ENCODE measurements around the gene SERHL2.
A peak's percentile ranks its signal among the peaks of the same experiment; 100 is the strongest.
"Not testable (repeated sequence)": the region's sequence is repeated elsewhere in the genome, so short reads cannot be mapped to it uniquely, and the experiment has no call there.

The SERHL2 gene

DNA sequence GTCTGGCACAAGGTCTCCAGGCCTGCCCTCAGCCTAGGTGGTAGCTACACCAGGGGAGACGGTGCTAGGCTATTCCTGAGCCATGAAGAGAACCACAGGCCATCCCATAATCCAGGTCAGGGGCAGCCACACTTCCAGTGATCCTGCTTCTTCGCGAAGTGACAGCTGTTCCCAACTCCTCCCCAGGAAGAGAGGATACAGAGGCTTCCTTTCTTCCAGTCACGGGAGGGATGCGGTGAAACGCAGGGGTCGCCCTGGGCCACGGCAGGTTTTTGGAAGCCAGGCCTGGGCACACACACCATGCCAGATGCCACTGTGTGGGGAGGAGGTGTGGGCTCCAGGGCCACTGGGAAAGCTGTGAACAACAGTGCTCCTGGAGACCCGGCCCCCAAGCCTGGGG is 23.4 kb downstream of the SERHL2 start:
- not testable (repeated sequence) for DNase-seq

DNA sequence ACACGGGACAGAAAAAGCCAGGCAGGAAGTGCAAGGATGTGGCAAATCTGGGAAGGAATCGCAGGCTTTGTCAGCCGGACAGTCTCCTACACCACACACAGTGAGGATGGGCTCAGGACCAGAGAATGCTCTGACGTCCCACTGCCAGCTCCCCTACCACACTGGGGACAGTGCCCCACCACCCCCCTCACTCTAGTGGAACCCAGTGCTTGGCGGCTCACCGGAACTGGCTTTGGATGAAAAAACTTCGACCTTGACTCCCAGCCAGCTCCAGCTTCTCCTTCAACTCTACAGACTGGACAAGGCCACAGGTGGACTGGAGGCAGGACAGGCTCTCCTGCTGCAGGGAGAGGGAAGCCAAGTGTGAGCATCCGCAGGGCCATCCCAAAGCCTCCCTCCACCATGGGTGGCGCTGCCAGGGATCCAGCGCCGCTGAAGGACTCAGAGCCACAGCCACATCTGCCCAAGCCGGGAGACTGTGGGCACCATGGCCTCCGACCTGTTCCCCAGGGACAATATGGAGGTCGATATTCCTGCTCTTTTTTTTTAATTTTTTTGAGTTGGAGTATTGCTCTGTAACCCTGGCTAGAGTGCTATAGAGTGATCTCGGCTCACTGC is 24.0 kb downstream of the SERHL2 start:
- DNase-seq = no peak

DNA sequence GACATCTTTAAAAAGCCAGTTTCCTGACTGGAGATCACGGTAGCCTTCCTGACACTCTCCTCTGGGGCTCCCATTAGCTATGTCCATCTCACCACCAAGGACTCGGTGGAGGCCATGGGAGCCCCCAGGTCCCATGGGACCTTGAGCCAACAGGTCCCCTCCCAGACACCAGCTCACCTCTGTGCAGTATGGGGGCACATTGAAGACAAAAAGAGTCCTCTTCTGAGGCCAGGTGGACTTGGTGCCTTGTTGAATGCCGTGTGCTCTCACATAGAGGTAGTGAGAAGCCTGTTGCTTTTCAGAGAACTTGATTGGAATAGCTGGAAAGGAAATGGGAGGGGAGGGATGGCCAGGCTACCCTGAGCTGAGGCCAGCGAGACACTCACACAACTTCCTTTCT is 26.3 kb downstream of the SERHL2 start:
- not testable (repeated sequence) for DNase-seq

DNA sequence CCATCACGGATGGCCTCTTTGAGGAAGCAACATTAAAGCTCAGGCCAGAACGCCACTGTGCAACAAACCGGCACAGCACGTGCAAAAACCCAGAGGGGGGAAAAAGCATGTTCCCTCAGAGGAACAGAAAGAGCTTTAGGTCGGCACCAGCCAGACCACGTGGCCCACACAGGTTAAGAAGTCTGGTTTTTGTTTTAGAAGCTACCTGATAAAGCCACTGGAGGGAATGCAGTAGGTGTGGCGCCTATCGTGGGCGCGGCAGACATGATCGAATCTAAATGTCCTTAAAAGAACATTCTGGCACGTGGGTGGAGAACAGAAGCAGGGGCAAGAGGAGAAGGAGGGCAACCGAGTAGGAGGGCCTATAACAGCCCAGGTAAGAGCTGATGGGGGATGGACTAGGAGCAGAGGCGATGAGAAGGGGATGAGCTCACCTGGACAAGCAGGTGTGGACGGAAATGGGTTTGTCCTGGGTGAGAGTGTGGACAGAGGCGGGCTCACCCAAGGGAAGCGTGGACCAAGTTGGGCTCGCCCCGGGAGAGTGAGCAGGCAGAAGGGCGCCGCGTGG is 27.5 kb downstream of the SERHL2 start:
- DNase-seq = not testable (repeated sequence)

DNA sequence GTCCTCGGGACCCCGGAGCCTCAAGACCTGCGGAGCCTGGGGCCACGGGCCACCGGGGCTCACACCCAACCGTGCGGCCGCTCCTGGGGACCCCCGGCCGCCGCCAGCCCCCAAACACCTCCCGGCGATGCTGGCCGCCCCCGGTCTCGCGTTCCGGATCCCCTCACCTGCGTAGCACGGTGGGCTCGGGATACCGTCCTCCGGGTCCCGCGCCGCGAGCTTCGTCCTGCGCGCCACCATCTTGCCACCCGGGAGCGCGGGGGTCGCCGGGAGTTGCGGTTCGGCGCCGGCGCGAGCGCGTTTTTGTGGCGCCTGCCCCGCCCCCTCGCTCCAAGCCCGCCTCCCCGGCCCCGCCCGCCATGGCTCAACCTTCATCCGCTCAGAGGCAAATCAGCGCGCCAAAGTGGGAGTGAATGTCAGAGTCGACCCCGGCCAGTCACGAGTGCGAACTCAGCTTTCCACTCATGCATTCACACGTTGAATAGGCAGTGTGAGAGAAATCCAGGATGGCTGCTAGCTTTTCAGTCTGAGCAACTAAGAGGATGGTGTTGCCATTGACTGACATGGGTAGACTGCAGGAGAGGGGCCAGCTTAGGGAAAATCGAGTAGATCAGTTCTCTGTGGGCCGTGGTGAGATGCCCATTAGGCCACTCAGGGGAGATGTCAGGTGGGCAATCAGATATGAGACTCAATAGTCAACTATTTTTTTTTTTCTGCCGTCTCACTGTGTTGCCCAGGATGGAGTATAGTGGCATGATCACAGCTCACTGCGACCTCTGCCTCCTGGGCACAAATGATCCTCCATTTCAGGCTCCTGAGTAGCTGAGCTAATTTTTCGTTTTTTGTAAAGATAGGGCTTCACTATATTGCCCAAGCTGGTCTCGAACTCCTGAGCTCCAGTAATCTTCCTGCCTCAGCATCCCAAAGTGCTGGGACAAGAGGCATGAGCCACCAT is 28.3 kb downstream of the SERHL2 start:
- DNase-seq = peak; percentile 70 to 77 (median 74)

DNA sequence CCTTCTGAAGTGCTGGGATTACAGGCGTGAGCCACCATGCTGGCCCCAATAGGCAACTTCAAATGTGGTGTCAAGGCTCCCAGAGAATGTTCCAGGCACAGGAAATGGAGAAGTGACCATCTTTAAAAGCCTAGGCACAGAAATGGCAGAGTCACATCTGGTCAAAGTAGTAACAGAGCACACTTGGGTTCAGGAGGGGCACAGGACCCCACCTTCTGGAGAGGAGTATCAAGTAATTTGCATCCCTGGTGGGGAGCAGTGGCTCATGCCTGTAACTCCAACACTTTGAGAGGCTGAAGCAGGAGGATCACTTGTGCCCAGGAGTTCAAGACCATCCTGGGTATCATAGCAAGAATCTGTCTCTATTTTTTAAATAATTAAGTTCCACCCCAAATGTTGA is 29.2 kb downstream of the SERHL2 start:
- DNase-seq = no peak

DNA sequence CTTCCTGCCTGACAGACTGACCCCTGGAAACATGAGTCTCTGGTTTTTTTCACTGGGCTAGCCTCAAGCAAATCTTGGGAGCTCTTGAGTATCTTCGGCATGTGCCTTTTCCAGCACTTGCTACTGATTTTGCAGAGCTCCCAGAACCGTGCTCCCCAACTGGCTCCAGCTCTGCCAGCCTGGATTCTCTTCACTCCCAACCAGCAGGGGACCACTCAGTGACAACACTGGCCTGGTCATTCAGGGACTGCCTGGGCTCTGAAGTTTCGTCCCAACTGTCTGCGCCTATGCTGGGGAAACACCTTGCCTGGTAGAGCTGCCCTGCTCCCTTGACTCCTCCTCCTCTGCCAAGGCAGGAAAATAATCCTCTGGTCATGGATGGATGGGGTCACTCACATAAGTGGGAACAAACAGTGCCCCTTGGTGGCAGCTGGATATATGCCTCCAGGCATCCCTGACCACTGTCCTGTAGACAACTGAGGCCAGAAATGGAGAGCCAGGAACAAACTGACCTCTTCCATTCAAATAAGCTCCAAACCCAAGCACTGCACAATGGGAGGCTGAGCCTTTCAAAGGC is 30.7 kb downstream of the SERHL2 start:
- no peak for DNase-seq

DNA sequence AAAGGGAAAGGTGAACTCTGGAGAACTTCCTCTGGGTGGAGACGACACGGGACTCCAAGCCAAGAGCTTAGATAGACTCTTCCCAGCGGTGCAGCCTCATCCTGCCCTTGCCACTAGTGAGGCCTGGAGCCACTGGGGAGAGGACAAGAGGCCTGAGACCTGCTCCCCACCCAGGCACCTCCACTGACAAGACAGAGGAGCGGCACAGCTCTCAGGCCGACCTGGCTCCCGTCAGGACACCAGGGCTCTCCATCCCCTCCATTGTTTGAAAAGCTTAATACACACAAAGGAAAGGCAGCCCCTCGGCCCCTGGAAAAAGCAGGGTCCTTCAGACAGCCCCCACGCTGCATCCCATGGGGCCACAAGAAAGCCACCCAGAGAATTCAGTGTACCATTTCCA is 31.3 kb downstream of the SERHL2 start:
- DNase-seq = no peak

DNA sequence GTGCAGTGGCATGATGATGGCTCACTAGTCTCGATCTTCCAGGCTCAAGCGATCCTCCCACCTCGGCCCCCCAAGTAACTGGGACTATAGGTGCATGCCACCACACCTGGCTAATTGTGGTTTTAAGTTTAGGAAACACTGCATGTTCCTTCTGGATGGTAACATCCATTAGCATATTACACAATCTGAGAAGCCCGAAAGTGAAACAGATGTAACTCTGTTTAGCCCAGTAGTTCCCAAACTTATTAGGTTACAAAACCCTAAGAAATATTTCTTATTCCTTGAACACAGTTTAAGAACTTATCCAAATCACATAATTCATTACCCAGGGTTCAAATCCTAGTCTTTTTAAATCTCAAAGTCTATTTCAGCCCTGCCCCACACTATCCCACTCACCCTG is 32.6 kb downstream of the SERHL2 start:
- no peak for DNase-seq

DNA sequence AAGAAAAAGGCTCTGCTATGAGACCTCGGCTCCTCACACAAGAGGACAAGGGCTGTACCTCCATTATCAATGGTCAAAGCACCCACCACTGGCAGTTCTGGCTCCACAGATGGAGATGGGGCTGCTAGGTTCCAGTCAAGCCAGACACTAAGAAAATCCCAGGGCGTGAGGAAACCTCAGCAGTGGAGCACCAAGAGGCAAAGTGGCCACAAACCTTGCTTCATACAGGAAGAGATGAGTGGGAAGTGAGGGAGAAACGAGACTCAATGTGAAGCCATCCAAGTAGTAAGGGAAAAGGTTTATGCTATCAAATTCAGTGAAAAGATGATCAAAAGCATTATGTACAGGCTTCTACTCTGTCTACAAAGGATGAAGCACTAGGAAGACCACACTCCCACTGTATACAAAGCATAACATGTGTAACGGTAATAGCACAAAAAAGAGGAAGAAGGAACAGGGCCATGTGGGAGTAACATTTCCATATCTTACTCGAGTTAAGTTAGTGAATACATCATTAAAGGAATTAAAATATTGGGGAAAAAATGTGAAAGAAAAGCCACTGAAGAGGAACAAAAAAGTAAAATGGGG is 33.9 kb downstream of the SERHL2 start:
- no peak for DNase-seq

DNA sequence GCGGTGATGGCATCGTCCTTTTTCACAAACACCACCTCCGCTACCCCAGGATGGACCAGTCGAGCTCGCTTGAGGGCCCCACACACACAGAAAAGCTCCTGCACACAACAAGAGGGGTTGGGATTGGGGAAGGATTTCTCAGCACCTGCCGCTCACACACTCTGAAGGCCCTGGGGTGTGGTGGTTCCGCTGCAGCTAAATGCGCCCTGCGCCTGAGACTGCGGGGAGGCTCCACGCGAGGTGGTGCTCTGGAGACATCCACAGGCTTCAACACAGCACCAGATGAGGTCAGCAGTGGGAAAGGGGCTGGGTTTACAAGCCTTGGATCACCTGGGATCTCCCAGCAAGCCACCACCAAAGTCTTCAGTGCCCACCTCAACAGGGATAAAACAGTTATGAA is 38.2 kb downstream of the SERHL2 start:
- no peak for DNase-seq

DNA sequence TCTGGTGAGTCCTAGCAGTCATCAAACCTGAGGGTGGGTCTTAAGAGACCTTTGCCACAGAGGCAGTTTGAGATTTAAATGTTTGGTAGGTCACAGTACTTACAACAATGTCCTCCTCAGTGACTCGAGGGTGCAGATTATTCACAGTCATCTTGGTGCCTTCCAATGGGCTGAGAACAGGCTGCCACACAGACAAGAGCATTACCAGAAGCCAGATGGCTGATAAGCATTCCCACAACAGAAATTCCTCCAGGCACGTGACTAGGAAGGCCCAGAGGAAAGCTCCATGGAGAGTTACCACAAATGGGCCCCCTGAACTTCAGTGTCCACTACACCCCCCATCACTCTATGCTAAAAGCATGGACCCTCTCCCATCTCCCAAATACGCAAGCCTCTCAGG is 41.7 kb downstream of the SERHL2 start:
- no peak for DNase-seq

DNA sequence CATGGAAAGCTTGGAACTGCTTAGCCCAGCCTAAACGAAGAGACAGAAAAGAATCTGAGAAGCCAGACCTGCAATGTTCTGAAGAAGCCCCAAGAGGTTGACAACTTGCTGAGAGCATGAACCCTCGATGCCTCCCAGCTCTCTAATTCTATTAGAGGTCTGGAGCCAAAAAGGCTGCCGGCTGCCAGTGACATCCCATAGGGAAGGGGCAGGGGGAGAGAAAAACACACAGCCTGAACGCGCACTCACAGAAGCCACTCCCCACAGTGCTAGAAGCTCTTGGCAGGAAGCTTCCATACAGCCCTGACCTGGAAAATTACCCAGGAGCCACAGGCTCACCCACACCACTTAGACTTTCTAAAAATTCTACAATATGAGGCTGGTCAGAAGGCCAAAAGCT is 42.6 kb downstream of the SERHL2 start:
- no peak for DNase-seq

DNA sequence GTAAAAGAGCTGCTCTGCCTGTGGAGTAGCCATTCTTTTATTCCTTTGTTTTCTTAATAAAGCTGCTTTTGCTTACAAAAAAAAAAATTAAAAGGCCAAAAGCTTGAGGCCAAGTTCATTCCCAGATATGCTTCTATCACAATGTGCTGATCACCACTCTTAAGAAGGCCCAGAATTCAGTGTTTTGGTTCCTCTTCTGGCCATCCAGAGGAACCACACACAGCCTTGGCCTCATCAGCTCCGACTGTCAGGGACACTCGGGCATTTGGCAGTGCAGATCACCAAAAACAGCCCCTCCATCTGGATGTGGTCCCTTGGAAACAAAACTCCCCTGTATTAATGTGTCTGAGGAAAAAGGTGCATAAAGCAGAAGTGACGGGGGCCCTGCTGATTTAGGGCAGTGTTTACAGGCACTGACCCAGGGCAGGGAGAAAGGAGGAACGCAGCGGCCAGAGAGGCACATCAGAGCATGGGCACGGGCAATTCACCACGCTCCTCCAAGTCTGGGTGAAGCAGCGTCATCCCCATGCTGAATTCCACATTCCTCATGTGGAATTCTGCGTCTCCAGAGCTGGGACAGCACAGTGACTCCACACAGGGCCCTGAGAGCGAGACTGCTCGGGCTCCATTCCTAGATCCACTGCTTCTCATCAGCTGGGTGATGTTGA is 43.2 kb downstream of the SERHL2 start:
- no peak for DNase-seq

DNA sequence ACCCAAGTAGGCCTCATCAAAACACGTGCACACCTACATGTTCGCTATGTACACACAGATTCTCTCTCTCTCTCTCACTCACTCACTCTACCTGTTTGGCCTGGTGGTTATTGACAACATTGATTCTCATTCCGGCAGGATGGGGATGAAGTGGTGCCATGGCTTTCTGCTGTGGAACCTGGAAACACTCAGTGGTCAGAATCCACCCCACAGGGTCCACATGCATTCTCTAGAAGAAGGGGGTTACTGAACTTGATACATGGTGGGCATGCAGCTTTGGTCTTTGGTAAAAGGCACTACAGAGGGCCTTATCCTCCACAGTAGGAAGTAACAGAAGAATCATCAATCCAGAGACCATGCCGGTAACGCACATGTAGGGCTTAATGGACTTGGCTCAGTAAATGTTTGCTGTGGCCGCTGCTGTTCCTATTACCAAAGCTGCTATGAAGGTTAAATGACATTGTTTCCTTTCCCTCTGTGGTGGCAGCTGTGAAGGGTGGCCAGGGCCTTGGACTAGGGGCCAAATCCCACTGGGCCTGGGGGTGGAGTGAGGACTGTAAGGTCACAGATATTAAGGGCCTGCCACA is 48.2 kb downstream of the SERHL2 start:
- DNase-seq = no peak

DNA sequence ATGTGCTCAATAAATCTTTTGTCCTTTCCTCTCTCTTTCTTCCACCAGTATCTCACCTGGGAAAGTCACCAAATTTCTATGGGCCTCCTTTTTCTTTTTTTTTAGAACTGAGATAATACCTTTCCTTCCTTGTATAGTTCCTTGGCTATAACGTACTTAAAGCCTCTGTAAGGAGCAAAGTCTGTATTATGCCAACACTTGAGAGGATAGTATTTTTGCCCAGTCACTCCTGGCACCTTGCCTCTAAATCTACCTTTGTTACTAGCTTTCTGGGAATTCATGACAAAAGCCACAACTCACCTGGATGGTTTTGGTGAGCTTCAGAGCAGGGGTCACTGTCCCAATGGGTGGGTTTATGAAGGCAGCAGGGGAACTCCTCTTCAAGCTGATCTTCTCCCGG is 48.7 kb downstream of the SERHL2 start:
- DNase-seq = no peak

DNA sequence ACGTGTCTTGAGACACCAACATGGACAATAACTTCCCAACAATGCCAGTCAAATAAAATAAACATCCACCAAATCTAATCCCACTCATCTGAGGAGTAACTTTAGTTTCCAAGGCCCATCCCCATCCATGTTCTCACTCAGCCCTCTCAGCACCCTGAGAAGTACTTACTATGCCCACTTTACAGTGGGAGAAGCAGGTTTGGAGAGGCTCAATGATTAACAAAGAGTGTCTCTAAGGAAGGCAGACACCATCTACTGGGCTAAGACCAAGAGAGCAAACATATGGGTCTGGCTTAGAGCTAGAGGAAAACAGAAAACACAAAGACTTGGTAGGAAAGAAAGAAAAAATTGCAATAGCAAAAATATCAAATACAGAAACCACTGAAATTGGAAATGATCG is 49.7 kb downstream of the SERHL2 start:
- DNase-seq = no peak

DNA sequence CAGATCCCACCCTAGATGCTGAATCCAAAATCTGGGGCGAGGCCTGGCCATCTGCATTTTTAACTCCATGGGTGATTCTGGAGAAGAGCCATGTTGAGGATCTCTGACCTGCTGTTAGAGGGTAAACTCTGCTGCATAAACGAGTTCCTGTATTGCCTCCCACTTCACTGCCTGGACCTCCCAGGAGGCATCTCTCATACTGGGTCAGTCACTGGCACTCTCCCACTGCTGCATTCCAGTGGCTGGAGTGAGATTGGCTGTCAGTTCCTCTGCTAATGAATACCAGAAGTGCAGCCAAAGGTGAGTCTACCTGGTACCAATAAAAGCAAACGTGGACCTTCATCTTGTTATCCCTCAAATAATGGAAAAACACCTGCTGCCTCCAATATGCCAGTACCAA is 50.6 kb downstream of the SERHL2 start:
- DNase-seq = no peak

DNA sequence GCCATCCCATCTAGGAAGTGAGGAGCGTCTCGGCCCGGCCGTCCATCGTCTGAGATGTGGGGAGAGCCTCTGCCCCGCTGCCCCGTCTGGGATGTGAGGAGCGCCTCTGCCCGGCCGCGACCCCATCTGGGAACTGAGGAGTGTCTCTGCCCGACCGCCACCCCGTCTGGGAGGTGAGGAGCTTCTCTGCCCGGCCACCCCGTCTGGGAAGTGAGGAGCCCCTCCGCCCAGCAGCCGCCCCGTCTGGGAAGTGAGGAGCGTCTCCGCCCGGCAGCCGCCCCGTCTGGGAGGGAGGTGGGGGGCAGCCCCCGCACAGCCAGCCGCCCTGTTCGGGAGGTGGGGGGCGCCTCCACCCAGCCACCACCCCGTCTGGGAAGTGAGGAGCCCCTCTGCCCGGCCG is 53.9 kb downstream of the SERHL2 start:
- not testable (repeated sequence) for DNase-seq

DNA sequence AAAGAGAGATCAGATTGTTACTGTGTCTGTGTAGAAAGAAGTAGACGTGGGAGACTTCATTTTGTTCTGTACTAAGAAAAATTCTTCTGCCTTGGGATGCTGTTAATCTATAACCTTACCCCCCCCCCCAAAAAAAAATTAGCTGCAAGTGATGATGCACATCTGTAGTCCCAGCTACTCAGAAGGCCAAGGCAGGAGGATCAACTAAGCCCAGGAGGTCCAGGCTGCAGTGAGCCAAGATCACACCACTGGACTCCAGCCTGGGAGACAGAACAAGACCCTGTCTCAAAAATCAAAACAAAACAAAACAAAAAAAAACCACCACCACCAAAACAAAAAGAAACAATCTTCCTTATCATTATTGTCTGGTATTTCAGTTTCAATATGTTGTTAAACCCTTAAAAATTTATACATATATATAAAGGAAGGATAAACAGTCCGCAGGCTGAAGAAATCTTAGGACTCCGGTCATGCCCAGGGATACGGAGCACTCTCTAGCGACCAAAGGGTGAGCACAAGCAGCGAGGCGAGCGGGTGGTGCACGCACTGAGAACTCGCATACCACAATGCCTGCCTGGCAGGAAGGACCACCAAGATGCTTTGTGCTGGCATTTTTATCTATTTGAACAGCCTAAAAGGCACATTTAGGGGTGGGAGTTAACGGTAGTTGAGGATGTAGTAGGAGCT is 54.5 kb downstream of the SERHL2 start:
- no peak for DNase-seq

DNA sequence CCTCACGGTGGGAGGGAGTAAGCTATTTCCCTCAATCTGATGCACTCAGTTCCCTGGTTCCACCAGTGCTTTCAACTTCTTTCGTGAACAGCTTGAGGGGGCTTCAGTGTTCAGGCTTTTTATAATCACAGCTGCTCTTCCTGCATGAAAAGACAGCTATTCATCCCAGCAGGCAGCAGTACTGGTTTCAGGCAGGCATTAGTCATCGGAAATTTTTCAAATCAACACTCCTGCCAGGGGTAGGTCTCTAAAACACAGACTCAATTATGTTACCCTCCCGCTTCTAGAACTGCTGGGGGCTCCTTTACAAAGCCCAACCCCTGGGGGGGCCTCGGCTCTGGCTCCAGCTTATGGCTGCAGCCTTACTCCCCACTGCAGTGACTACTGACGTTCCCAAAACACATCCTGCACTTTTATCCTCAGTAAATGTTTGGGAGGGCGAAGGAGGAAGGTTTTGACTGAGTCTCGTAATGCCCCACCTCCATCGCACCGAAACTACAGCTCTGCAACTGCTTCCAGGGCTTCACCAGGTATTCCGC is 55.1 kb downstream of the SERHL2 start:
- DNase-seq = no peak
